ENCODE measurements around the gene EIF3L.

EIF3L gene

DNA sequence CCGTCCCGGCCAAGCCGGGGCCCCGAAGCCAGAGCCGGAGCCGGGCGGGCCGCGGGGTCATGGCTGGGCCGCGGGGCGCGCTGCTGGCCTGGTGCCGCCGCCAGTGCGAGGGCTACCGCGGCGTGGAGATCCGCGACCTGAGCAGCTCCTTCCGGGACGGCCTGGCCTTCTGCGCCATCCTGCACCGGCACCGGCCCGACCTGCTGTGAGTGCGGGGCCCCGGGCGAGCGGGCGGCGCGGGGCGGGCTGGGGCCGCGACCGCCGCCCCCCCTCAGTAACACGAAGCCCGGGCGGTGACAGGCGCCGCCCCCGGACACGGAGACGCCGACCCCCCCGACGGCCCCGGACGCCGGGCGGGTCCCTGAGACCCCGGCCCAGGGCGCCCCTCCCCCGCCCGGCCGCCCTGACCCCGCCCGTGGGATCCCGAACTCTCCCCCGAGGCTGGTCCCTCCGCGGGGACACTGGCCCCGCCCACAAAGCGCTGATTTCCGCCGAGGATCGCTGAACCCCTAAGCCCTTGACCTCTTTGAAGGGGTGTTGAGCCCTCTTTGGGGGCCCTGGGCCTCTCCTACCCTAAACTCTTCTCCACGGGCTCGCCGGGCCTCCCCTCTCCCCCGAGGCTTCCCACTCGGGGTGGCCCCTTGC, 57.3 kb downstream of the EIF3L start:
- no peak for DNase-seq

GRCh38 chr22:37907036-37907954, 58.1 kb downstream of the EIF3L start:
- no peak for DNase-seq

- no peak for DNase-seq
Measured at GRCh38 chr22:37909766-37910165, 60.5 kb downstream of the EIF3L start.

GRCh38 chr22:37910890-37911672, 61.9 kb downstream of the EIF3L start:
- no peak for DNase-seq

GRCh38 chr22:37911697-37912096, 62.5 kb downstream of the EIF3L start:
- no peak for DNase-seq

- no peak for DNase-seq
Measured at GRCh38 chr22:37912171-37912570, 63.0 kb downstream of the EIF3L start.

DNA sequence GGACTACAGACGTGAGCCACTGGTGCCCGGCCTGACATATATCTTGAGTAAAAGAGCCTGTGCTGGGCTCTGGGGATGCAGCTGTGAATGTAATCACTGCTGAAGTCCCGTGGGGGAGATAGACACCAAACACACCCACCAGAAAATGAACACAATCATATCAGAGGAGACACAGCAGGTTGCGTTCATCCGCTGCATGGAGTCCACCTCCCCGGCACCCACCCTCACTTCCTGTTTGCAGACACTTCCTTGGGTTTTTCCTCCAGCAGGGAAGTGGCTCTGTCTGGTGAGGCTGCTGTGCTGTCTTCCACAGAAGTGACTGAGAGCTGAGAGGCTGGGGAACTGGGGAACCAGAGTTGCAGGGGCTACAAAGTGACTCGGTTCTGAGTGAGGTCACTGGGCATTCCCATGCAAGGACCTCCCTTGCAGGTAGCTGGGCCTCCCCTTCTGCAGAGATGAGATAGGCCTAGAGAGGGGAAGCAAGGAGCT, 64.1 kb downstream of the EIF3L start:
- DNase-seq = no peak

GRCh38 chr22:37916311-37916710, 67.1 kb downstream of the EIF3L start:
- DNase-seq = no peak

GRCh38 chr22:37917874-37918548, 68.8 kb downstream of the EIF3L start:
- DNase-seq = no peak

DNA sequence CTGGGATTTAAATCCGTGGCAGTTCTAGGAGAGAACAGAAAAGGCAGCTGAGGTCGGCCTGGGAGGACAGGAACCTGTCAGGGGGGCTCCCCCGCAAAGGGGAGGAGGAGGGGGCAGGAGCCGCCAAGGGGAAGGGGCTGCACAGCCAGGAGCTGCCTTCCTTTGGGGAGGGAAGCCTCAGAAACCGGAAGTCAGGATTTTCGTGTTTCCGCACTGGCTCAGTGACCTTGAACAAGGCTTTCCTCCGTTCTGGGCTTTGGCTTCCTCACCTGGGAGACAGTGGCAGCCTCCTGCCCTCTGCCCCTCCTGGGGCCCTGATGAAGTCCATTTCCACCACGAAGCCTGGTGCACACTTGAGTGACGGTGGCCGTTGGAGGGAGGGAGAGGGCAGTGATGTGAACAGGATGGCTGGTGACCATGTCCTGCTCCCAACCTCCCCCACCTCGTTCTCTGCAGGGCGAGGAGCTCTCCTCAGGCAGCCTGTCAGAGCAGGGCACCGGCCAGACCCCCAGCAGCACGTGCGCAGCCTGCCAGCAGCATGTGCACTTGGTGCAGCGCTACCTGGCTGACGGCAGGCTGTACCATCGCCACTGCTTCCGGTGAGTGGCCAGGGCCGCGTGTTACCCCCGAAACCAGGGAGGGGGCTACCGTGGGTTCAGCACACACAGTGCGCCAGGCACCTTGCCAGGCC, 69.5 kb downstream of the EIF3L start:
- DNase-seq = no peak

- no peak for DNase-seq
Measured at GRCh38 chr22:37920126-37920525, 70.9 kb downstream of the EIF3L start.

DNA sequence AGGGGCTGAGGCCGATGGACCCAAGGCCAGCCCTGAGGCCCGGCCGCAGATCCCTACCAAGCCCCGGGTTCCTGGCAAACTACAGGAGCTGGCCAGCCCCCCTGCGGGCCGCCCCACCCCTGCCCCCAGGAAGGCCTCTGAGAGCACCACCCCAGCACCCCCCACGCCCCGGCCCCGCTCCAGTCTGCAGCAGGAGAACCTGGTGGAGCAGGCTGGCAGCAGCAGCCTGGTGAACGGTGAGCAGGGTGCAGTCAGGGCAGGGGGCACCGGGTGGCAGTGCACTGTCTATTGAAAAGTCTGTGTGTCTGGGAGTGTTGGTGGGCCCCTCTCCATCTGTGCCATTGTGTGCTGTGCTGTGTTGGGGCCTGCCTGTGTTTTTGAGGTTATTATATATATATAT, 73.0 kb downstream of the EIF3L start:
- no peak for DNase-seq

DNA sequence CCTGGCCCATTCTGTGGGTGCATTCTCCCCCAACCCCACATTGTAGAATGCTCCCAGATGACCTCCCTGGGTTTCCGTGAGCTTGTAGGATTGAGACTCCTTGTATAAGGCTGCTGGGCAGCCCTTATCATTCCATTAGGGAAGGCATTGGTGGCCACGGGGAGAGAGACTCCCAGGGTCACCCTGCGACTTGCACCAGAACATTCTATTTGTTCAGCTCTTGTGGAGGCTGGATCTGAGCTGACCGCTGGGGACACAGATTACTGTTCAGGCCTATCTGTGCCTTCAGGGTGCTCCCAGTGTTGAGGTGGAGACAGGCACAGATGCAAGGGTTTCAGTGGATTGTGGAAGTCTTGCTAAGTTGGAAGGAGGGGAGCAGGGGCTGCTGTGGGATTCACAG, 74.7 kb downstream of the EIF3L start:
- no peak for DNase-seq

GRCh38 chr22:37924386-37925065, 75.3 kb downstream of the EIF3L start:
- DNase-seq = no peak

GRCh38 chr22:37925330-37925729, 76.1 kb downstream of the EIF3L start:
- DNase-seq = no peak

GRCh38 chr22:37925767-37926166, 76.5 kb downstream of the EIF3L start:
- no peak for DNase-seq

DNA sequence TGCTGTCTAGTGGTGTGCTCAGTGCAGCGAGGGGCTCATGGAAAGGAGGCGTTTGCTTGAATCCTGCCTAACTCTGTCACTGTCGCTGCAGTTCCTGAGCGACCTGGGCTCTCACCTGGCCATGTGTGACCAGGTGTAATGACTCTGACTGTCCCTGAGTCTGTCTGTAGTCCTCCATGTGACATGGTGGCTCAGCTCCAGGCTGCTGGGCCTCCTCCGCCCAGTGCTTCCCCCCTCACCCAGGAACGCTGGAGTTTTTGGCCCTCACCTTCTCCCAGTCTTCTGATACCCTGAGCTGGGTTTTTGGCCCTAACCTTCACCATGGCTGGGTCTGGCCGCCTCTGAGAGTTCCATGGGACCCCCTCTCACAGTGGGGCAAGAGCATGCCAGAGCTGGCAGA, 77.1 kb downstream of the EIF3L start:
- DNase-seq = no peak

- no peak for DNase-seq
Measured at GRCh38 chr22:37926771-37927636, 77.8 kb downstream of the EIF3L start.

DNA sequence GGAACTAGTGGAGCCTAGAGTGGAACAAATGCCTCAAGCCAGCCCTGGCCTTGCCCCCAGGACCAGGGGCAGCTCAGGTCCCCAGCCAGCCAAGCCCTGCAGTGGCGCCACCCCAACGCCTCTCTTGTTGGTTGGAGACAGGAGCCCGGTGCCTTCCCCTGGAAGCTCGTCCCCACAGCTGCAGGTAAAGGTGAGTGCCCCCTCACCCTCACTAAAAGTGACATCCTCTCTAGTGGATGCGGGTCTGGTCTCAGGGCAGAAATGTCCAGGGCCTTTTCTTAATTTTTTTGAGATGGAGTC, 78.4 kb downstream of the EIF3L start:
- no peak for DNase-seq

DNA sequence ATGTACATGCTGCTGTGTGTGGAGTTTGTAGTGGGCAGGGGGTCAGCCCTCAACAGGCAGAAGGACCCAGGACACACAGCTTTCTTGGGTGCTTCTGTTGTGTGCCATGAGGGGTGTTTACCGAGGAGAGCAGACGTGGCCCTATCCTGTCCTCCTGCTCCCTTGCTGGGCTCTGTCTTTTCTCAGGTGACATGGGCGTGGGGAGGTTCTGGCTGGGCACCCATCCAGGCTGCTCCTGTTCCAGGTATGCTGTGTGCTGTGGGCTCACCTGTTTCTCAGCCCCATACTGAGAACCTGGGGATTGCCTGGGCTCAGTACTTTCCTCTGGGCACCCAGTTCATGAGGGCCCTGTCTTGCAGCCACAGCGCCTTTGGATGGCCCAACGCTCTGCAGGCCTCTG, 80.2 kb downstream of the EIF3L start:
- no peak for DNase-seq

All from NCI-H1092 treated with DMSO at 0.1 percent for 48 hours (cell line).